Endothelial cell of umbilical vein (primary cell): ENCODE measurements around the gene LOXHD1. TPM values are rescaled to one million over a fixed set of nuclear protein-coding genes. Genes with fewer than 3 reads are reported as not detected.

Source experiments
- BruUV-seq: library from RNA; stranded (reverse); fragments of 400-500 nt; replicated peaks from 2 replicates; lab custom pipeline; 2021; lab: Mats Ljungman, UMichigan
- CTCF ChIA-PET: fragments of 300-600, 350-600 bp; sonication (Branson Sonifier 250); formaldehyde crosslinking; loops from one replicate; lab custom pipeline; 2021; ENCODE audit warnings: antibody characterized with exemption, inconsistent platforms; lab: Charles Lee
- POLR2A ChIA-PET: fragments of 300-600, 350-600 bp; sonication (Branson Sonifier 250); formaldehyde crosslinking; loops from one replicate; lab custom pipeline; 2021; ENCODE audit warnings: antibody characterized with exemption, inconsistent platforms; lab: Charles Lee
- DNase-seq: peaks from one replicate; pipeline ENCODE4 v3.0.0-alpha.2; 2011; ENCODE audit warnings: low read depth, low spot score
- FAIRE-seq: peaks from 2 replicates; lab custom pipeline; 2011; peaks lifted over from hg19 to GRCh38; lab: Jason Lieb, UNC
- H2AFZ ChIP-seq: 2 replicates; pipeline ENCODE4 v1.6.0; 2012; ENCODE audit warnings: low read depth, low read length, control low read depth, inconsistent platforms
- H3K27ac ChIP-seq: 2 replicates; pipeline ENCODE4 v1.5.1; 2011; ENCODE audit warnings: low read depth, mild to moderate bottlenecking, control low read depth, low read length, moderate library complexity; ENCODE audit not compliant: insufficient read depth
- H3K27me3 ChIP-seq, 2 experiments: 2 replicates each; pipeline versions ENCODE4 v1.6.0 to v1.6.1; 2011; ENCODE audit warnings: low read length in 2 of 2, mixed read lengths in 1 of 2; ENCODE audit not compliant: control insufficient read depth in 2 of 2, insufficient read depth in 2 of 2
- H3K36me3 ChIP-seq, 2 experiments: 2 replicates in 1 of 2; 3 replicates in 1 of 2; pipeline ENCODE4 v1.5.1; 2011; ENCODE audit warnings: low read length in 2 of 2, mild to moderate bottlenecking in 1 of 2, moderate library complexity in 1 of 2; ENCODE audit not compliant: control insufficient read depth in 2 of 2, insufficient read depth in 2 of 2; ENCODE audit errors: extremely low read depth in 1 of 2
- H3K4me1 ChIP-seq: 3 replicates; pipeline ENCODE4 v1.5.1; 2011; ENCODE audit warnings: mild to moderate bottlenecking, low read length; ENCODE audit not compliant: control insufficient read depth, insufficient read depth; ENCODE audit errors: extremely low read depth
- H3K4me2 ChIP-seq: 2 replicates; pipeline ENCODE4 v1.6.1; 2011; ENCODE audit warnings: low read length, control low read depth, mixed read lengths; ENCODE audit not compliant: insufficient read depth
- H3K4me3 ChIP-seq, 3 experiments: fragments of 200-600 bp in 1 of 3; sonication (generic), shearing (Covaris generic) in 1 of 3; replicated peaks in 1 of 3; 2 replicates each; pipeline ENCODE4 v1.5.1; 2011 to 2016; ENCODE audit warnings: control low read depth in 3 of 3, low read length in 3 of 3, mild to moderate bottlenecking in 2 of 3, inconsistent platforms in 1 of 3, low read depth in 1 of 3, moderate library complexity in 1 of 3; ENCODE audit not compliant: insufficient read depth in 1 of 3
- H3K79me2 ChIP-seq: 2 replicates; pipeline ENCODE4 v1.6.0; 2012; ENCODE audit warnings: low read length, inconsistent platforms; ENCODE audit not compliant: control insufficient read depth, insufficient read depth
- H3K9ac ChIP-seq: replicated peaks from 2 replicates; pipeline ENCODE3; 2011; ENCODE audit warnings: low read length, control low read depth; ENCODE audit not compliant: insufficient read depth; ENCODE audit errors: extremely low read depth
- H3K9me1 ChIP-seq: replicated peaks from 3 replicates; pipeline ENCODE4 v1.6.0; 2011; ENCODE audit warnings: mild to moderate bottlenecking, low read length; ENCODE audit not compliant: control insufficient read depth, insufficient read depth; ENCODE audit errors: extremely low read depth
- H3K9me3 ChIP-seq: replicated peaks from 2 replicates; pipeline ENCODE4 v1.5.1; 2012; ENCODE audit warnings: low read length, inconsistent platforms; ENCODE audit not compliant: control insufficient read depth, insufficient read depth
- H4K20me1 ChIP-seq: replicated peaks from 2 replicates; pipeline ENCODE3; 2011; ENCODE audit warnings: mild to moderate bottlenecking, low read length; ENCODE audit not compliant: control insufficient read depth, insufficient read depth; ENCODE audit errors: extremely low read depth
- EZH2 ChIP-seq: IDR thresholded peaks from 2 replicates; pipeline ENCODE4 v1.6.1; 2012; ENCODE audit warnings: borderline replicate concordance, low read depth, mild to moderate bottlenecking, moderate library complexity, low read length, inconsistent platforms; ENCODE audit not compliant: severe bottlenecking
- MYC ChIP-seq: IDR thresholded peaks from one replicate; pipeline ENCODE4 v1.6.1; 2011; ENCODE audit warnings: mild to moderate bottlenecking, low read depth, low read length
- POLR2A ChIP-seq: IDR thresholded peaks from 2 replicates; pipeline ENCODE4 v1.6.1; 2012; ENCODE audit warnings: low read depth, mild to moderate bottlenecking, control low read depth, low read length
- POLR2AphosphoS5 ChIP-seq: IDR thresholded peaks from 2 replicates; pipeline ENCODE4 v1.6.1; 2012; ENCODE audit warnings: low read depth, mild to moderate bottlenecking, control low read depth, low read length, moderate library complexity; ENCODE audit not compliant: insufficient read depth
- dilution Hi-C: fragments of 300-500 bp; cut with MboI; formaldehyde crosslinking; loops from one replicate; pipeline ENCODE4 v1.15.0; 2019; ENCODE audit warnings: low sequenced_read_pairs; ENCODE audit not compliant: extremely low pct_ligation_motif_present
- intact Hi-C: fragments of 100-400 bp; cut with micrococcal nuclease; formaldehyde crosslinking; loops from one replicate; pipeline ENCODE4 v1.10.0; 2022
- polyA plus RNA-seq, 4 experiments: library from polyadenylated mRNA; depleted of rRNA in 3 of 4; stranded (reverse) in 3 of 4; unstranded in 1 of 4; fragments of >200 nt; gene quantifications; 2 replicates each; pipeline versions ENCODE4 v1.2.1 to v1.2.3, GENCODE V29; 2011 to 2012; ENCODE audit warnings: missing spikeins in 1 of 4
- total RNA-seq: library from RNA; stranded (reverse); gene quantifications from 2 replicates; pipeline ENCODE4 v1.2.3, GENCODE V29; 2021

LOXHD1 gene
- total and polyA plus RNA-seq, 2 donors (not counting 3 experiments of a cell fraction or from before 2014, with no cell fraction given), result not detected

- dilution Hi-C loops, result no loop called here
- no TSS peak for BruUV-seq
- H3K27me3 ChIP-seq, result no peaks in the 10 kb centered on the region
- no peaks in the 10 kb centered on the region for H3K4me1 ChIP-seq
- no peaks in the 10 kb centered on the region for H3K79me2 ChIP-seq
- H3K9ac ChIP-seq, result no peak overlapping the region
- H3K4me2 ChIP-seq, result no peak overlapping the region
- TF ChIP-seq EZH2, result no peak
- ChIA-PET CTCF (interaction anchor here (1.5 kb wide), 1 partner anchor 29 kb away, joined by 4 read pairs; no protein-coding TSS in a partner anchor), POLR2A (no interaction called here)
- no peaks in the 10 kb centered on the region for H3K36me3 ChIP-seq
- no peak overlapping the region for H3K27ac ChIP-seq
- H3K9me3 ChIP-seq, result no peaks in the 10 kb centered on the region
- intact Hi-C loops, result no loop called here
- H2AFZ ChIP-seq, result no peak overlapping the region
- no peaks in the 10 kb centered on the region for H3K9me1 ChIP-seq
- no peak overlapping the region for H3K4me3 ChIP-seq
- H4K20me1 ChIP-seq, result no peaks in the 10 kb centered on the region
- no peak for DNase-seq
- no peak for FAIRE-seq
Observed at GRCh38 chr18:46629361-46629760, 27.7 kb downstream of the LOXHD1 start.

GRCh38 chr18:46628206-46628605 lies 28.8 kb downstream of the LOXHD1 start:
- FAIRE-seq (no peak), DNase-seq (no peak)
- Histone ChIP-seq H3K27ac (no peak overlapping the region), H3K27me3 (no peaks in the 10 kb centered on the region), H3K36me3 (no peaks in the 10 kb centered on the region), H3K4me3 (no peak overlapping the region), H3K79me2 (no peaks in the 10 kb centered on the region), H3K9me3 (no peaks in the 10 kb centered on the region), H3K4me1 (peaks cover 6% of the 10 kb centered on the region), H3K9me1 (no peaks in the 10 kb centered on the region), H2AFZ (no peak overlapping the region), H4K20me1 (no peaks in the 10 kb centered on the region), H3K9ac (no peak overlapping the region), H3K4me2 (no peak overlapping the region)
- ChIA-PET POLR2A (no interaction called here), CTCF (interaction anchor here (1.5 kb wide), 1 partner anchor 30 kb away, joined by 4 read pairs; no protein-coding TSS in a partner anchor)
- BruUV-seq, result no TSS peak
- intact Hi-C loops, result no loop called here
- no peak for TF ChIP-seq POLR2AphosphoS5
- no peak for TF ChIP-seq MYC
- TF ChIP-seq EZH2, result no peak
- TF ChIP-seq POLR2A, result no peak
- dilution Hi-C loops, result no loop called here
